Chondrocyte (in vitro differentiated cells): ENCODE data around the gene REEP3. TPM values are rescaled to one million over a fixed set of nuclear protein-coding genes. Genes with fewer than 3 reads are reported as not detected.

ENCODE experiments used
- DNase-seq: peaks from one replicate; pipeline ENCODE4 v3.0.0; 2021; ENCODE audit warnings: mixed read lengths, low spot score
- H3K27ac Mint-ChIP-seq: one replicate; pipeline ENCODE4 v1.8.0; 2021; ENCODE audit warnings: mild to moderate bottlenecking, moderate library complexity, mixed read lengths; ENCODE audit not compliant: unreplicated experiment
- H3K27me3 Mint-ChIP-seq: 2 replicates; pipeline ENCODE4 v1.8.0; 2021; ENCODE audit warnings: low read depth, mixed read lengths
- H3K36me3 Mint-ChIP-seq: 2 replicates; pipeline ENCODE4 v1.8.0; 2021; ENCODE audit warnings: low read depth, mixed read lengths
- H3K4me1 Mint-ChIP-seq: 2 replicates; pipeline ENCODE4 v1.8.0; 2021; ENCODE audit warnings: low read depth, mild to moderate bottlenecking, mixed read lengths
- H3K4me3 Mint-ChIP-seq: one replicate; pipeline ENCODE4 v1.8.0; 2021; ENCODE audit warnings: mild to moderate bottlenecking, moderate library complexity, mixed read lengths; ENCODE audit not compliant: unreplicated experiment
- H3K9me3 Mint-ChIP-seq: 2 replicates; pipeline ENCODE4 v1.8.0; 2021; ENCODE audit warnings: low read depth, mixed read lengths
- total RNA-seq: library from RNA; stranded (reverse); gene quantifications from 3 replicates; pipeline ENCODE4 v1.2.1, GENCODE V29; 2021
- TF ChIP-seq, protein P1 (sequence below): fragments of 200-600 bp; sonication (generic); IDR thresholded peaks from 2 replicates; pipeline ENCODE4 v1.5.0; 2021; ENCODE audit warnings: antibody characterized with exemption, mild to moderate bottlenecking, moderate library complexity

REEP3 gene
- total RNA-seq, 1 donor from 2014 or later: 80.6 TPM

DNA sequence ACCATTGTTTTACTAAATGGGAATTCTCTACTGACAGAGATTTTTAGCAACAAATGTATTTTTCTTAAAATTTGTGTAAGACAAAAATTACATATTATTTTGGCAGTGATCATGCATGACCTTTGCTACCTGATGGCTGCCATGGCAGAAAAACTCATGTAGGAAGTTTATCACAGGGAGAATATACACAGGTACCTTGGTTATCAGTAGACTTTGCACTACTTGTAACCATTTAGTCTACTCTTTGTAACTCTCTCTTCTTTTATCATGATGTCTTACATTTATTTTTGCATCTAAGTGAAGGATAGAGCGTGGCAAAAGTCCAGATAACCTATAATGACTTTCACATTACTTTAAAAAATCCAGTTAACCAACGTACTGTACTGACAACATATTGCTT, 34.1 kb downstream of the REEP3 start:
- Mint-ChIP-seq H3K27me3 (no peaks in the 10 kb centered on the region), H3K9me3 (no peaks in the 10 kb centered on the region), H3K27ac (peak overlapping the region; percentile 90), H3K4me1 (peaks cover 49% of the 10 kb centered on the region), H3K36me3 (no peaks in the 10 kb centered on the region), H3K4me3 (no peak overlapping the region)
- TF ChIP-seq, protein P1, sequence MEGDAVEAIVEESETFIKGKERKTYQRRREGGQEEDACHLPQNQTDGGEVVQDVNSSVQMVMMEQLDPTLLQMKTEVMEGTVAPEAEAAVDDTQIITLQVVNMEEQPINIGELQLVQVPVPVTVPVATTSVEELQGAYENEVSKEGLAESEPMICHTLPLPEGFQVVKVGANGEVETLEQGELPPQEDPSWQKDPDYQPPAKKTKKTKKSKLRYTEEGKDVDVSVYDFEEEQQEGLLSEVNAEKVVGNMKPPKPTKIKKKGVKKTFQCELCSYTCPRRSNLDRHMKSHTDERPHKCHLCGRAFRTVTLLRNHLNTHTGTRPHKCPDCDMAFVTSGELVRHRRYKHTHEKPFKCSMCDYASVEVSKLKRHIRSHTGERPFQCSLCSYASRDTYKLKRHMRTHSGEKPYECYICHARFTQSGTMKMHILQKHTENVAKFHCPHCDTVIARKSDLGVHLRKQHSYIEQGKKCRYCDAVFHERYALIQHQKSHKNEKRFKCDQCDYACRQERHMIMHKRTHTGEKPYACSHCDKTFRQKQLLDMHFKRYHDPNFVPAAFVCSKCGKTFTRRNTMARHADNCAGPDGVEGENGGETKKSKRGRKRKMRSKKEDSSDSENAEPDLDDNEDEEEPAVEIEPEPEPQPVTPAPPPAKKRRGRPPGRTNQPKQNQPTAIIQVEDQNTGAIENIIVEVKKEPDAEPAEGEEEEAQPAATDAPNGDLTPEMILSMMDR: no peak
- DNase-seq: no peak

DNA sequence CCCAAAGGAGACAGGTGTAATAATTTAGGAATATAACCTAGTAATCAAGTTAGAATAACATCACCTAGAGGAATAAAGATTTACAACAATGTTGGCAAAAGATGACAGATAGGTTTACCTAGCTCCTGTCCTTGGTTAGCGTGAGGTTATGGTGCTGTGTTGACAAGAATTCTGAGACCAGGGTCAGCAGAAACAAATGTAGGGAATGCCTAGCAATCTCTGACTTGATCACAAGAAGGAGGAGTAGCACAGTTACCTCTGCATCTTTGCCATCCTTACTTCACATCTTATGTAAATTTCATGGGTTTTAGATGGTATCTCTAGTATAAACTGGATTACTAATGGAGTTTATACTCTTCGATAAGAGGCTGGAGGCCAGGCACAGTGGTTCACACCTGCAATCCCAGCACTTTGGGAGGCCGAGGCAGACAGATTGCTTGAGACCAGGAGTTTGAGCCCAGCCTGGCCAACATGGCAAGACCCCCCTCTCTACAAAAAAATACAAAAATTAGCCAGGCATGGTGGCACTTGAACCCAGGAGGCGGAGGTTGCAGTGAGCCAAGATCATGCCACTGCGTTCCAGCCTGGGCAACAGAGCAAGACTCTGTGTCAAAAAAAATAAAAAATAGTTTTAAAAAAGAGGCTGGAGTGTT, 37.1 kb downstream of the REEP3 start:
- Mint-ChIP-seq H3K4me1 (peaks cover 45% of the 10 kb centered on the region), H3K4me3 (no peak overlapping the region), H3K27ac (no peak overlapping the region), H3K9me3 (no peaks in the 10 kb centered on the region), H3K27me3 (no peaks in the 10 kb centered on the region), H3K36me3 (no peaks in the 10 kb centered on the region)
- TF ChIP-seq, protein P1: no peak
- no peak for DNase-seq

DNA sequence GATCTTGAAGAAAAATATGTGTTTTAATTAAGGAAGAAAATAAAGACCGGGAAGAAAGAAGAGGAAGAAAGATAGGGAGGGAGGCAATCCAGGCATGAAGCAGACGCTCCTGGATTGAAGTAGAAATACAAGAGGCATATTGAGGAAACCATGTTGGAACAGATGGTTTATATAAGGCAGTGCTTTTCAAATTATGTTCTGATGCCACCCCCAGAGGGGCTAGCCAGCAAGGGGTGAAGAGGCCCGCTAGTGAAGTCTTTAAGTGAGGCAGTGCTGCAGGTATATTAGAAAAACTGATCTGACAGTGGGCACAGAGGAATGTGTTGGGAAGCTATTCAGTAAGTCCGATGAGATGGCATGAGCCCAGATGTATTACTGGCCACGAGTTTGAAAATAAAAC, 40.1 kb downstream of the REEP3 start:
- no peak for DNase-seq
- H3K4me3 Mint-ChIP-seq: no peak overlapping the region
- no peaks in the 10 kb centered on the region for H3K9me3 Mint-ChIP-seq
- no peak overlapping the region for H3K27ac Mint-ChIP-seq
- H3K36me3 Mint-ChIP-seq: no peaks in the 10 kb centered on the region
- peaks cover 20% of the 10 kb centered on the region for H3K4me1 Mint-ChIP-seq
- TF ChIP-seq, protein P1: no peak
- no peaks in the 10 kb centered on the region for H3K27me3 Mint-ChIP-seq

- TF ChIP-seq, protein P1: no peak
- peaks cover 1% of the 10 kb centered on the region for H3K36me3 Mint-ChIP-seq
Measured at GRCh38 chr10:63562391-63562790, 41.2 kb downstream of the REEP3 start.

GRCh38 chr10:63562857-63563256, 41.7 kb downstream of the REEP3 start:
- no peak overlapping the region for H3K4me3 Mint-ChIP-seq
- no peak overlapping the region for H3K27ac Mint-ChIP-seq
- H3K36me3 Mint-ChIP-seq: peaks cover 1% of the 10 kb centered on the region
- DNase-seq: no peak
- no peaks in the 10 kb centered on the region for H3K27me3 Mint-ChIP-seq
- peaks cover 10% of the 10 kb centered on the region for H3K4me1 Mint-ChIP-seq
- TF ChIP-seq, protein P1: no peak
- H3K9me3 Mint-ChIP-seq: no peaks in the 10 kb centered on the region

More at GRCh38 chr10:63562391-63562790, 41.2 kb downstream of the REEP3 start:
- H3K4me1 Mint-ChIP-seq: peaks cover 14% of the 10 kb centered on the region
- no peak for DNase-seq
- H3K4me3 Mint-ChIP-seq: no peak overlapping the region
- no peak overlapping the region for H3K27ac Mint-ChIP-seq
- H3K9me3 Mint-ChIP-seq: no peaks in the 10 kb centered on the region
- H3K27me3 Mint-ChIP-seq: no peaks in the 10 kb centered on the region
